Prostate gland (tissue), 2 donors: ENCODE measurements around the gene DEDD. TPM values are rescaled to one million over a fixed set of nuclear protein-coding genes. Genes with fewer than 3 reads are reported as not detected.
A peak's percentile ranks its signal among the peaks of the same experiment; 100 is the strongest.

Experiments used
- DNase-seq: peaks from one replicate; pipeline ENCODE4 v3.0.0-alpha.2; 2019; ENCODE audit warnings: low spot score
- H3K27ac ChIP-seq, 2 donors: fragments of 200-600 bp; sonication (generic); 2 replicates each; pipeline ENCODE4 v1.5.1; 2017 to 2019
- H3K27me3 ChIP-seq: fragments of 200-600 bp; sonication (generic); replicated peaks from 2 replicates; pipeline ENCODE4 v1.5.1; 2019; ENCODE audit not compliant: insufficient read depth
- H3K36me3 ChIP-seq, 2 donors: fragments of 200-600 bp; sonication (generic); 1 replicate in 1 of 2; 2 replicates in 1 of 2; pipeline versions ENCODE4 v1.5.1 to v1.8.1; 2017 to 2019
- H3K4me1 ChIP-seq: fragments of 200-600 bp; sonication (generic); replicated peaks from 2 replicates; pipeline ENCODE4 v1.5.1; 2019
- H3K4me3 ChIP-seq, 2 donors: fragments of 200-600 bp; sonication (generic); 2 replicates each; pipeline ENCODE4 v1.5.1; 2017 to 2019
- H3K9me3 ChIP-seq: fragments of 200-600 bp; sonication (generic); 2 replicates; pipeline ENCODE4 v1.5.1; 2017
- CTCF ChIP-seq, 4 experiments: fragments of 200-600 bp in 2 of 4; fragments of 450-650 bp in 2 of 4; sonication (generic) in 2 of 4; IDR thresholded peaks; 1 replicate in 3 of 4; 2 replicates in 1 of 4; pipeline ENCODE4 v1.5.1; 2016 to 2019; ENCODE audit warnings: antibody characterized with exemption in 4 of 4, mild to moderate bottlenecking in 2 of 4, moderate library complexity in 2 of 4
- POLR2A ChIP-seq: fragments of 450-650 bp; IDR thresholded peaks from one replicate; pipeline ENCODE4 v1.6.1; 2016; ENCODE audit warnings: antibody characterized with exemption, mild to moderate bottlenecking
- POLR2AphosphoS5 ChIP-seq: sonication (generic); formaldehyde crosslinking; IDR thresholded peaks from one replicate; pipeline ENCODE4 v1.6.1; 2017; ENCODE audit warnings: antibody characterized with exemption
- WGBS: methylation state at CpG from one replicate; pipeline ENCODE4 v1.1.5; 2018; 5-methylcytosine and 5-hydroxymethylcytosine counted together
- intact Hi-C: fragments of 100-400 bp; cut with DNase I; formaldehyde crosslinking; loops from one replicate; pipeline ENCODE4 v1.14.2; 2022
- total RNA-seq, 2 donors: library from RNA; depleted of rRNA; stranded (reverse); fragments of >200 nt; gene quantifications; one replicate each; pipeline ENCODE4 v1.1.0, GENCODE V29; 2016

The DEDD gene
- total RNA-seq, 2 donors from 2014 or later = 30.1 to 41.5 TPM

- no peak overlapping the region for H3K27ac ChIP-seq
- no peaks in the 10 kb centered on the region for H3K27me3 ChIP-seq
- H3K36me3 ChIP-seq = peaks cover 8 to 25% of the 10 kb centered on the region in 2 donors
- peaks cover 11% of the 10 kb centered on the region for H3K4me1 ChIP-seq
- TF ChIP-seq POLR2A (no peak), POLR2AphosphoS5 (no peak), CTCF (IDR thresholded peaks at IDR 0.05) (no peak)
- WGBS = 85% methylated on average over 6 of the region's 6 CpGs
- no peak overlapping the region for H3K4me3 ChIP-seq
- H3K9me3 ChIP-seq = no peaks in the 10 kb centered on the region
- DNase-seq = no peak
- intact Hi-C loops = no loop called here
Measured at GRCh38 chr1:161122967-161123366, 9.5 kb downstream of the DEDD start.

DNA sequence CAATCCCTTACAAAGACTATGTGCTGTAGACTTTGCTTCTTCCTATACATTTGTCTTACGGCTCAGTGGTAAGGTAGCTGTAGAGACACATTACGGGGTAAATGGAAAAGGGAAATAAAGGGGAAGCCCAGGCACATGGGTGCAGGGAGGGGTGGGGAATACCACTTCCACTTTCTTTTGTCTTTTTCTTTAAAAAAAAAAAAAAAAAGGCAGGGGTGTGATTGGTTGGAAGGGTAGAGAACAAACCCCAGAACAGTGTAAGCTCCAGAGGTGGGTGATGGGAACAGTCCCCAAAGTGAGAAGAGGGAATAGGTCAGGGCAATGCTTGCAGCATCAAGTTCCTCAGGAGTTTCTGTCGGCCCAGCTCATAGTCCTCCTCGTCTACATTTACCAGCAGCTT is 10.6 kb downstream of the DEDD start:
- no peak for TF ChIP-seq POLR2AphosphoS5
- no peak for TF ChIP-seq POLR2A
- TF ChIP-seq CTCF (IDR thresholded peaks at IDR 0.05) = no peak
- no peak overlapping the region for H3K27ac ChIP-seq
- H3K4me1 ChIP-seq = peaks cover 11% of the 10 kb centered on the region
- intact Hi-C loops = no loop called here
- H3K4me3 ChIP-seq = no peak overlapping the region
- H3K27me3 ChIP-seq = no peaks in the 10 kb centered on the region
- WGBS = 76% methylated on average over 4 of the region's 4 CpGs
- peaks cover 8 to 25% of the 10 kb centered on the region in 2 donors for H3K36me3 ChIP-seq
- no peak for DNase-seq
- no peaks in the 10 kb centered on the region for H3K9me3 ChIP-seq

GRCh38 chr1:161121042-161121650 is 11.3 kb downstream of the DEDD start:
- H3K4me3 ChIP-seq = no peak overlapping the region

GRCh38 chr1:161119092-161119903 is 13.2 kb downstream of the DEDD start:
- no peak for DNase-seq
- Histone ChIP-seq H3K9me3 (no peaks in the 10 kb centered on the region), H3K4me1 (peaks cover 11% of the 10 kb centered on the region), H3K27me3 (no peaks in the 10 kb centered on the region), H3K36me3 (peaks cover 8 to 21% of the 10 kb centered on the region in 2 donors), H3K27ac (peak overlapping the region; percentile 92 to 94), H3K4me3 (peak overlapping the region; percentile 69 to 97)
- 21% methylated on average over 10 of the region's 10 CpGs for WGBS
- intact Hi-C loops = loop anchor here (2.0 kb wide), 1 partner anchor 14 kb away; the partner anchor contains the start of gene DEDD
- TF ChIP-seq POLR2AphosphoS5 (no peak), CTCF (IDR thresholded peaks at IDR 0.05) (peak in 2 of 4 experiments; percentile 13 to 34)

More at GRCh38 chr1:161121042-161121650, 11.3 kb downstream of the DEDD start:
- intact Hi-C loops = no loop called here
- no peak for TF ChIP-seq POLR2AphosphoS5
- TF ChIP-seq POLR2A = no peak
- TF ChIP-seq CTCF (IDR thresholded peaks at IDR 0.05) = no peak
- Histone ChIP-seq H3K27ac (no peak overlapping the region), H3K4me1 (peaks cover 11% of the 10 kb centered on the region), H3K27me3 (no peaks in the 10 kb centered on the region), H3K36me3 (peaks cover 8 to 25% of the 10 kb centered on the region in 2 donors), H3K9me3 (no peaks in the 10 kb centered on the region)
- no peak for DNase-seq
- 86% methylated on average over 3 of the region's 3 CpGs for WGBS
